Measurements from ENCODE around the gene PAK1. TPM values are rescaled to one million over a fixed set of nuclear protein-coding genes. Genes with fewer than 3 reads are reported as not detected.

Gene PAK1
- total RNA-seq, 1 donor from 2014 or later: 39.8 TPM

GRCh38 chr11:77284476-77285468 is 189.1 kb downstream of the PAK1 start:
- H3K9me3 ChIP-seq: no peaks in the 10 kb centered on the region
- no peaks in the 10 kb centered on the region for H3K4me1 ChIP-seq
- no peak overlapping the region for H3K27ac ChIP-seq
- DNase-seq (ENCODE audit: low spot score in 2 of 2): no peak
- H3K4me3 ChIP-seq: no peak overlapping the region
- TF ChIP-seq CTCF (IDR thresholded peaks at IDR 0.05): no peak
- no peaks in the 10 kb centered on the region for H3K36me3 ChIP-seq
- no peaks in the 10 kb centered on the region for H3K27me3 ChIP-seq
- intact Hi-C loops (cut with DNase I): no loop called here

- no peak for TF ChIP-seq CTCF (IDR thresholded peaks at IDR 0.05)
- Histone ChIP-seq H3K36me3 (no peaks in the 10 kb centered on the region), H3K4me1 (no peaks in the 10 kb centered on the region), H3K9me3 (no peaks in the 10 kb centered on the region), H3K27ac (no peak overlapping the region), H3K4me3 (no peak overlapping the region), H3K27me3 (no peaks in the 10 kb centered on the region)
- intact Hi-C loops (cut with DNase I): no loop called here
- DNase-seq (ENCODE audit: low spot score in 2 of 2): no peak
Measured at GRCh38 chr11:77283101-77283500, 190.8 kb downstream of the PAK1 start.

- H3K4me3 ChIP-seq: no peak overlapping the region
- H3K27me3 ChIP-seq: no peaks in the 10 kb centered on the region
- no peak overlapping the region for H3K27ac ChIP-seq
- TF ChIP-seq CTCF (IDR thresholded peaks at IDR 0.05): no peak
- no peaks in the 10 kb centered on the region for H3K4me1 ChIP-seq
- intact Hi-C loops (cut with DNase I): no loop called here
- DNase-seq (ENCODE audit: low spot score in 2 of 2): no peak
- no peaks in the 10 kb centered on the region for H3K9me3 ChIP-seq
- no peaks in the 10 kb centered on the region for H3K36me3 ChIP-seq
Measured at GRCh38 chr11:77278595-77279506, 195.0 kb downstream of the PAK1 start.

- DNase-seq (ENCODE audit: low spot score in 2 of 2): no peak
- H3K27ac ChIP-seq: no peak overlapping the region
- H3K27me3 ChIP-seq: no peaks in the 10 kb centered on the region
- H3K9me3 ChIP-seq: no peaks in the 10 kb centered on the region
- intact Hi-C loops (cut with DNase I): no loop called here
- no peak overlapping the region for H3K4me3 ChIP-seq
- H3K4me1 ChIP-seq: no peaks in the 10 kb centered on the region
- H3K36me3 ChIP-seq: no peaks in the 10 kb centered on the region
- no peak for TF ChIP-seq CTCF (IDR thresholded peaks at IDR 0.05)
Measured at GRCh38 chr11:77276271-77276670, 197.6 kb downstream of the PAK1 start.

Other genes with a start within 250 kb of the PAK1 start
- not detected for gene GDPD4, start 172.4 kb downstream of the PAK1 start, total RNA-seq
- 0.64 TPM for gene AQP11, start 115.9 kb upstream of the PAK1 start, total RNA-seq
- gene CLNS1A, start 163.7 kb upstream of the PAK1 start, total RNA-seq: 43.6 TPM